ENCODE results near the gene SETD7. TPM values are rescaled to one million over a fixed set of nuclear protein-coding genes. Genes with fewer than 3 reads are reported as not detected.

SETD7 gene
- total RNA-seq, 1 donor from 2014 or later = 11.1 TPM

- Mint-ChIP-seq H3K9me3 (no peaks in the 10 kb centered on the region), H3K4me3 (peak overlapping the region; percentile 99), H3K27me3 (no peaks in the 10 kb centered on the region), H3K36me3 (ENCODE audit: low read depth) (peaks cover 16% of the 10 kb centered on the region), H3K4me1 (peaks cover 60% of the 10 kb centered on the region), H3K27ac (peak overlapping the region; percentile 97)
- ChIA-PET CTCF (interaction anchor here (0.9 to 1.1 kb wide), 2 partner anchors 102 to 525 kb away, joined by 3 to 4 read pairs; no protein-coding TSS in a partner anchor), POLR2A (interaction anchor here (0.6 to 3.4 kb wide), 11 partner anchors 8 to 968 kb away, joined by 3 to 19 read pairs (median 4); partner anchors contain the start of genes ELF2, ELMOD2, NAA15 and NDUFC1)
- no peak for DNase-seq
- TF ChIP-seq CTCF (IDR thresholded peaks at IDR 0.05) = no peak
- peak; percentile 5 for ATAC-seq (ENCODE audit: low read depth)
- intact Hi-C loops (cut with micrococcal nuclease) = loop anchor here (1.0 to 5.0 kb wide), 10 partner anchors 25 to 969 kb away; partner anchors contain the start of genes ELMOD2, MAML3, NAA15 and SCOC
Measured at GRCh38 chr4:139555705-139556070, 331 bp downstream of the SETD7 start.

- CTCF ChIA-PET = interaction anchor here (1.1 kb wide), 1 partner anchor 16 kb away, joined by 4 read pairs; no protein-coding TSS in a partner anchor
Measured at GRCh38 chr4:139554893-139555704, 920 bp downstream of the SETD7 start.

GRCh38 chr4:139554642-139554892 lies 1.5 kb downstream of the SETD7 start:
- Mint-ChIP-seq H3K4me3 (peak overlapping the region; percentile 95), H3K27ac (peak overlapping the region; percentile 94), H3K27me3 (no peaks in the 10 kb centered on the region), H3K4me1 (peaks cover 55% of the 10 kb centered on the region), H3K9me3 (no peaks in the 10 kb centered on the region), H3K36me3 (ENCODE audit: low read depth) (peaks cover 16% of the 10 kb centered on the region)
- no peak for TF ChIP-seq CTCF (IDR thresholded peaks at IDR 0.05)
- DNase-seq = no peak
- intact Hi-C loops (cut with micrococcal nuclease) = no loop called here
- CTCF ChIA-PET = interaction anchor here (1.1 kb wide), 1 partner anchor 17 kb away, joined by 4 read pairs; no protein-coding TSS in a partner anchor
- no peak for ATAC-seq (ENCODE audit: low read depth)
- POLR2A ChIA-PET = interaction anchor here (0.6 to 3.4 kb wide), 4 partner anchors 15 to 504 kb away, joined by 5 to 18 read pairs (median 8); partner anchors contain the start of genes NAA15 and NDUFC1

More at GRCh38 chr4:139554893-139555704, 920 bp downstream of the SETD7 start:
- Mint-ChIP-seq H3K27me3 (no peaks in the 10 kb centered on the region), H3K9me3 (no peaks in the 10 kb centered on the region), H3K36me3 (ENCODE audit: low read depth) (peaks cover 16% of the 10 kb centered on the region), H3K27ac (peak overlapping the region; percentile 94), H3K4me1 (peaks cover 59% of the 10 kb centered on the region), H3K4me3 (peak overlapping the region; percentile 95)
- no peak for TF ChIP-seq CTCF (IDR thresholded peaks at IDR 0.05)
- intact Hi-C loops (cut with micrococcal nuclease) = loop anchor here (1.0 to 5.0 kb wide), 5 partner anchors 97 to 817 kb away; partner anchors contain the start of genes MAML3 and SCOC
- POLR2A ChIA-PET = interaction anchor here (0.6 to 3.4 kb wide), 8 partner anchors 14 to 969 kb away, joined by 3 to 19 read pairs (median 6); partner anchors contain the start of genes ELMOD2, NAA15 and NDUFC1
- peak; percentile 71 for DNase-seq
- peak; percentile 60 for ATAC-seq (ENCODE audit: low read depth)

- H3K36me3 Mint-ChIP-seq (ENCODE audit: low read depth) = peaks cover 16% of the 10 kb centered on the region
- DNase-seq = no peak
- no peaks in the 10 kb centered on the region for H3K9me3 Mint-ChIP-seq
- intact Hi-C loops (cut with micrococcal nuclease) = no loop called here
- ChIA-PET CTCF (interaction anchor here (1.1 kb wide), 1 partner anchor 17 kb away, joined by 4 read pairs; no protein-coding TSS in a partner anchor), POLR2A (interaction anchor here (0.6 to 3.4 kb wide), 4 partner anchors 15 to 504 kb away, joined by 5 to 18 read pairs (median 8); partner anchors contain the start of genes NAA15 and NDUFC1)
- no peaks in the 10 kb centered on the region for H3K27me3 Mint-ChIP-seq
- peak overlapping the region; percentile 94 for H3K27ac Mint-ChIP-seq
- peak overlapping the region; percentile 95 for H3K4me3 Mint-ChIP-seq
- TF ChIP-seq CTCF (IDR thresholded peaks at IDR 0.05) = no peak
- peaks cover 55% of the 10 kb centered on the region for H3K4me1 Mint-ChIP-seq
- ATAC-seq (ENCODE audit: low read depth) = no peak
Measured at GRCh38 chr4:139553751-139554641, 2.0 kb downstream of the SETD7 start.

Measured in activated B cell treated with CpG ODN at 0.5 μM for 24 hours (primary cell).